ENCODE data around the gene LMAN1.

Gene LMAN1

DNA sequence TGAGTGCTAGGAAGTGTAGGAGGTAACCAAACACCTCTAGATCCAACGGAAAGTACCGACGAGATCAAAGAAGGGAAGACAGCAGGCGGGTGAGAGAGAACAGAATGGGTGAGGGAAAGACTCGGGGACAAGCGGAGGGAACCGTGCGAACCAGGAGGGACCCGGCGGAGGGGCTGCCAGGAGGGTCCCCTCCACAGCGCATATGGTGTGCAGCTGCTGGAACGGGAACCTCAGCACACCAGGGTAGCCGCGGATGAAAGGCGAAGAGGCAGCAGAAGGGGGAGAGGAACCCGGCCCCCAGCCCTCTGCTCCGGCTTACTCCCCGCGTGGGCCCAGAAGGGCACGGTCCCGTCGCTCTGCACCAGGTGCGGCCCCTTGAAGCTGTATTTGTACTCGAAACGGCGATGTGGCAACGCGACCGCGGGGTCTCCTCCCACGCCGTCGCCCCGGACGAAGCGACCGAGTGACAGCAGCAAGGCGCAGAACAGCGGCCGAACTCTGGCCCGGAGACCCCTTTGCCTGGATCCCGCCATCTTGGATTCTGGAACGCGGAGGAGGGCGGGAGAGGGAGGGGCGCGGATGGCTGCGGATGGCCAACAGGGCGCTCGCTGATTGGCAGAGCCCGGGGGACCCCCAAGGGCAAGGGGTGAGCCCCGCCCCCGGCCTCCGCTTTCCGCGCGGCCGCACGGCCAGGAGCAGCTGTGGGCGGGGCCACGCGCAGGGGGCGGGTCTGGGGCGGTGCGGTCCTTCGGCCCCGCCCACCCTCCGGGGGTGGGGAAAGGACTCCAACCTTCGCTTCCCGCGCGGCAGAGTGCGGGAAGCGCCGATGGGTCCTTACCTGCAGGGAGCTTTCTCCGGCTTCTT, at the start of gene LMAN1:
LMAN1 (minus strand) TSS at position 554 of the 864 bp plus-strand sequence; CDS start at position 533, 21 bp downstream.
- H3K9ac ChIP-seq (ENCODE audit: low read depth in 1 of 2, low read length in 2 of 2): peak within 1 kb of the TSS; percentile 95
- H3K9me3 ChIP-seq (ENCODE audit: control insufficient read depth in 1 of 2, low read length in 2 of 2): no peaks in the 10 kb centered on the region
- no peaks in the 10 kb centered on the region for H3K27me3 ChIP-seq (ENCODE audit: control insufficient read depth in 1 of 2, insufficient read depth in 2 of 2, low read length in 2 of 2)
- peak within 1 kb of the TSS; percentile 82 for H3K27ac ChIP-seq (ENCODE audit: low read depth, low read length)
- H3K4me1 ChIP-seq (ENCODE audit: control insufficient read depth in 1 of 2, insufficient read depth in 2 of 2, low read length in 2 of 2): peaks cover 7 to 22% of the 10 kb centered on the region in 2 donors
- peaks cover 12 to 13% of the 10 kb centered on the region in 2 donors for H3K36me3 ChIP-seq (ENCODE audit: control insufficient read depth in 1 of 2, insufficient read depth in 2 of 2, low read length in 2 of 2)
- peak within 1 kb of the TSS; percentile 97 to 98 for H3K4me3 ChIP-seq (ENCODE audit: low read depth in 1 of 2, low read length in 2 of 2)

- H3K9me3 ChIP-seq (ENCODE audit: control insufficient read depth in 1 of 2, low read length in 2 of 2): no peaks in the 10 kb centered on the region
Measured at GRCh38 chr18:59402432-59403090, 43.5 kb upstream of the LMAN1 start.

DNA sequence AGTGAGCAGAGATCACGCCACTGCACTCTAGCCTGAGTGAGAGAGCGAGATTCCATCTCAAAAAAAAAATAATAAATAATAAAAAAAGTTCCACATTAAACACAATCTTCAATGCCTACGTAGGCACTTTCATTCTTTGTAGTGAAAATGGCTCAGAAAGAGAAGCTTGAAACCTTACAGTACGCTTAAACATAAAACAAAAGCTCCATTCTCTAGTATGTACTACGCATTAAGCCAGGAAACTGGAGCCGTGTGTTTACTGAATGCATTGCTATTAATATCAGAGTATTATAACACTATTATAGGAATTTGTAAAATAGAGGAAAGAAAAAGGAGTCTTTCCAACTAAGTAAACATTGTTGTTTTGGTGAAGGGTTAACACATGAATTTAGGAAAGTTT, 41.3 kb upstream of the LMAN1 start:
- Histone ChIP-seq H3K4me3 (ENCODE audit: low read depth in 1 of 2, low read length in 2 of 2) (no peak overlapping the region), H3K27ac (ENCODE audit: low read depth, low read length) (no peak overlapping the region)

More at GRCh38 chr18:59402432-59403090, 43.5 kb upstream of the LMAN1 start:
- Histone ChIP-seq H3K27ac (ENCODE audit: low read depth, low read length) (no peak overlapping the region), H3K9ac (ENCODE audit: low read depth in 1 of 2, low read length in 2 of 2) (no peak overlapping the region), H3K36me3 (ENCODE audit: control insufficient read depth in 1 of 2, insufficient read depth in 2 of 2, low read length in 2 of 2) (no peaks in the 10 kb centered on the region), H3K4me3 (ENCODE audit: low read depth in 1 of 2, low read length in 2 of 2) (no peak overlapping the region), H3K27me3 (ENCODE audit: control insufficient read depth in 1 of 2, insufficient read depth in 2 of 2, low read length in 2 of 2) (peaks cover 4 to 7% of the 10 kb centered on the region in 2 donors), H3K4me1 (ENCODE audit: control insufficient read depth in 1 of 2, insufficient read depth in 2 of 2, low read length in 2 of 2) (no peaks in the 10 kb centered on the region)

DNA sequence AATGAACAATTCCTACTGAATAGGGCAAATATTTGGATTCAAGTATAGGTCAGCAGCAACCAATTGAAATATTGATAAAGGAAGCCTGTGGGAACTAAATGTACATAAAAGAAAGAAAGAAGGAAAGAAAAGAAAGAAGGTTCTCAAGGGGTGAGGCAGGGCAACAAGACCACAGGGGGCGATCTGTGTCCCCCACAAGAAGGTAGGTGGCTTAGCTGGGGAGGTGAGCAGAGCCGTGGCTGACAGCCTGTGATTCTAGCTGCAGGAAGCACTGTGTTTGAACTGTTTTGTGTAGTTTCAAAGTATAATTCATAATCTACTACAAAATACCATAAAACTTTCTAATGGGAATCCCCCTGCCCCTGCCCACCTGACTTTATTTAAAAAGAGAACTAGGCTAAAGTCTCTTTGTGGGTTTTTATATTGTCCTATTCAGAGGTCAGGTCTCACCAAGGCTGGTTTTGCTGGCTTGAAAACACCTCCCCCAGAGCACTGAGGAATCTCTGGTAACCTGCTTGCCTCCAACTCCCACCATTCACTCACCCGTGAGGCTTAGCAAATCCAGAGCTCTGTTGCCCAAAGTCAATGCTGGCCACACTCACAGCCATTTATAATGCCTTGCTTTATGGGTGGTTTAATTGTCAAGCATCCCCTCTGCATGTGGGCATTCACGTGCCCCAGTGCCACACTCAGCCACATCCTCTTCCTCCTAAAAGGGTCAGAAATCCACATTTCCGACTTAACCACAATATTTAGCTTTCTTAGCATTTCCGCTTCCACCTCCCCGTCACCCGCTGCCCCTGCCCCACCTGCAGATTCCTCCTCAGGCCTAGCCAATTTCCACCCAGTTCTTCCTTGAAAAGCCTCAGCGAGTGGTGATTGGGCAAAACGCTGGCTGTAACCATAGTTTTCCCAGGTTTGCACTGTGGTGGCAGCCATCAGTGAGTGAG, 36.4 kb upstream of the LMAN1 start:
- Histone ChIP-seq H3K4me3 (ENCODE audit: low read depth in 1 of 2, low read length in 2 of 2) (no peak overlapping the region), H3K4me1 (ENCODE audit: control insufficient read depth in 1 of 2, insufficient read depth in 2 of 2, low read length in 2 of 2) (no peaks in the 10 kb centered on the region), H3K27ac (ENCODE audit: low read depth, low read length) (no peak overlapping the region), H3K9ac (ENCODE audit: low read depth in 1 of 2, low read length in 2 of 2) (no peak overlapping the region), H3K9me3 (ENCODE audit: control insufficient read depth in 1 of 2, low read length in 2 of 2) (no peaks in the 10 kb centered on the region), H3K36me3 (ENCODE audit: control insufficient read depth in 1 of 2, insufficient read depth in 2 of 2, low read length in 2 of 2) (no peaks in the 10 kb centered on the region), H3K27me3 (ENCODE audit: control insufficient read depth in 1 of 2, insufficient read depth in 2 of 2, low read length in 2 of 2) (peaks cover 0 to 6% of the 10 kb centered on the region in 2 donors)

More for the DNA sequence above, 41.3 kb upstream of the LMAN1 start:
- Histone ChIP-seq H3K9ac (ENCODE audit: low read depth in 1 of 2, low read length in 2 of 2) (no peak overlapping the region), H3K27me3 (ENCODE audit: control insufficient read depth in 1 of 2, insufficient read depth in 2 of 2, low read length in 2 of 2) (peaks cover 7% of the 10 kb centered on the region in 2 donors), H3K4me1 (ENCODE audit: control insufficient read depth in 1 of 2, insufficient read depth in 2 of 2, low read length in 2 of 2) (no peaks in the 10 kb centered on the region), H3K36me3 (ENCODE audit: control insufficient read depth in 1 of 2, insufficient read depth in 2 of 2, low read length in 2 of 2) (no peaks in the 10 kb centered on the region), H3K9me3 (ENCODE audit: control insufficient read depth in 1 of 2, low read length in 2 of 2) (no peaks in the 10 kb centered on the region)

DNA sequence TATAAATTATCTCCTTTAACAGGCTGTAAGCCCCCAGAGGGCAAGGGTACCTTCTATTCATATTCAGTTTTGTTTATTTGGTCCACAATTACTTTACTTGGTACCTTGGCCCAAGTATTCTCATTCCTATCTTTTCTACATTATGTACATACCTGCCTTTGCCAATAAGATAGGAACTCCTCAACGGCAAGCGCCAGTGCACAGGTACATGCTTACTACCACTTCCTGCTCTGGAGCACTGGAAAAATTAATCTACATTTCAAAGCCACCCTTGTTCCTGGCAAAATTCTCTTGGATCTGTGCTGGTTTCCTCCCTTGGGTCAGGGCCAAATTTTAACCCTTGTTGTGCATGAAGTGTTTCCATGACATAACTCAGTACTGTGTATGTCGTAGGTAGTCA, 34.3 kb upstream of the LMAN1 start:
- peaks cover 0 to 6% of the 10 kb centered on the region in 2 donors for H3K27me3 ChIP-seq (ENCODE audit: control insufficient read depth in 1 of 2, insufficient read depth in 2 of 2, low read length in 2 of 2)
- no peaks in the 10 kb centered on the region for H3K9me3 ChIP-seq (ENCODE audit: control insufficient read depth in 1 of 2, low read length in 2 of 2)
- H3K27ac ChIP-seq (ENCODE audit: low read depth, low read length): no peak overlapping the region
- no peaks in the 10 kb centered on the region for H3K36me3 ChIP-seq (ENCODE audit: control insufficient read depth in 1 of 2, insufficient read depth in 2 of 2, low read length in 2 of 2)
- no peaks in the 10 kb centered on the region for H3K4me1 ChIP-seq (ENCODE audit: control insufficient read depth in 1 of 2, insufficient read depth in 2 of 2, low read length in 2 of 2)
- H3K4me3 ChIP-seq (ENCODE audit: low read depth in 1 of 2, low read length in 2 of 2): no peak overlapping the region
- H3K9ac ChIP-seq (ENCODE audit: low read depth in 1 of 2, low read length in 2 of 2): no peak overlapping the region

- Histone ChIP-seq H3K9me3 (ENCODE audit: control insufficient read depth in 1 of 2, low read length in 2 of 2) (no peaks in the 10 kb centered on the region), H3K36me3 (ENCODE audit: control insufficient read depth in 1 of 2, insufficient read depth in 2 of 2, low read length in 2 of 2) (no peaks in the 10 kb centered on the region), H3K4me3 (ENCODE audit: low read depth in 1 of 2, low read length in 2 of 2) (no peak overlapping the region), H3K27me3 (ENCODE audit: control insufficient read depth in 1 of 2, insufficient read depth in 2 of 2, low read length in 2 of 2) (peaks cover 0 to 3% of the 10 kb centered on the region in 2 donors), H3K27ac (ENCODE audit: low read depth, low read length) (no peak overlapping the region), H3K9ac (ENCODE audit: low read depth in 1 of 2, low read length in 2 of 2) (no peak overlapping the region), H3K4me1 (ENCODE audit: control insufficient read depth in 1 of 2, insufficient read depth in 2 of 2, low read length in 2 of 2) (no peaks in the 10 kb centered on the region)
Measured at GRCh38 chr18:59388817-59389216, 29.8 kb upstream of the LMAN1 start.

- H3K36me3 ChIP-seq (ENCODE audit: control insufficient read depth in 1 of 2, insufficient read depth in 2 of 2, low read length in 2 of 2): no peaks in the 10 kb centered on the region
- H3K27ac ChIP-seq (ENCODE audit: low read depth, low read length): no peak overlapping the region
- H3K4me3 ChIP-seq (ENCODE audit: low read depth in 1 of 2, low read length in 2 of 2): no peak overlapping the region
- no peaks in the 10 kb centered on the region for H3K27me3 ChIP-seq (ENCODE audit: control insufficient read depth in 1 of 2, insufficient read depth in 2 of 2, low read length in 2 of 2)
- H3K4me1 ChIP-seq (ENCODE audit: control insufficient read depth in 1 of 2, insufficient read depth in 2 of 2, low read length in 2 of 2): no peaks in the 10 kb centered on the region
- H3K9ac ChIP-seq (ENCODE audit: low read depth in 1 of 2, low read length in 2 of 2): no peak overlapping the region
- no peaks in the 10 kb centered on the region for H3K9me3 ChIP-seq (ENCODE audit: control insufficient read depth in 1 of 2, low read length in 2 of 2)
Measured at GRCh38 chr18:59387687-59388565, 28.9 kb upstream of the LMAN1 start.

DNA sequence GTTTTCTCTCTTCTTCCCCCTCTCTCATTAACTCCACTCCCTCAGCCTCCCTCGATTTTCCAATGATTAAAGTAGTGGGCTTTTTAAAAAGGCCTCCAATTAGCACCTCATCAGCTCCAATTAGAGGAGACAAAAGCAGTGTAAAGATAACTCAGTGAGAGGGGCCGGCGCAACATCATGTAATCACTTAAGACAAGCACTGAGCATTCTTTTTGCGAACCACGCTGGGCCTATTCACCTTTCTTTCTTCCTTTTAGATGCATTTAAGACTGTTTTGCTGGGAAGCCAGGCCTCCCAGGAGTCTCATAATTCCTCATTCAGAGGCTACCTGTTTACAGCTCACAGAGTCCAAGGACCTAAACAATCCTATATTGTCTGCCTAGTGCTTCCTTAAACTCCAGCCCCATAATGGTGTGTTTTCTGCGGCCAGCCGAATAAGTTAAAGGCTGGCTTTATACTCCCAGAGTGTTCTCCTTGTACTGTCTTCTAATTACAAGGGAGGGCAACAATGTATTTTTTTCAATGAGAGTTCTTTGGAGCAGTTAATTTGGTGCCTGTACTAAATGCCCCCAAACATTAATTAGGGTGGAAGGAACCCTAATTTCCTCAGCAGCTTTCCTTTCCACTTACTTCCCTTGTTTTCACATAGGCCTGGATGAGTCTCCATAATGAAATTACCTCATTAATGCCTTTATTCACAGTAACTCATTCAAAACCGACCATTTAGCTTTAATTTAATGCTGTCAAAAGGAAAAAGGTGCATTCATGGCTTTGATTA, 28.0 kb upstream of the LMAN1 start:
- H3K9ac ChIP-seq (ENCODE audit: low read depth in 1 of 2, low read length in 2 of 2): no peak overlapping the region
- no peaks in the 10 kb centered on the region for H3K9me3 ChIP-seq (ENCODE audit: control insufficient read depth in 1 of 2, low read length in 2 of 2)
- no peaks in the 10 kb centered on the region for H3K27me3 ChIP-seq (ENCODE audit: control insufficient read depth in 1 of 2, insufficient read depth in 2 of 2, low read length in 2 of 2)
- H3K36me3 ChIP-seq (ENCODE audit: control insufficient read depth in 1 of 2, insufficient read depth in 2 of 2, low read length in 2 of 2): no peaks in the 10 kb centered on the region
- no peaks in the 10 kb centered on the region for H3K4me1 ChIP-seq (ENCODE audit: control insufficient read depth in 1 of 2, insufficient read depth in 2 of 2, low read length in 2 of 2)
- no peak overlapping the region for H3K27ac ChIP-seq (ENCODE audit: low read depth, low read length)
- no peak overlapping the region for H3K4me3 ChIP-seq (ENCODE audit: low read depth in 1 of 2, low read length in 2 of 2)

DNA sequence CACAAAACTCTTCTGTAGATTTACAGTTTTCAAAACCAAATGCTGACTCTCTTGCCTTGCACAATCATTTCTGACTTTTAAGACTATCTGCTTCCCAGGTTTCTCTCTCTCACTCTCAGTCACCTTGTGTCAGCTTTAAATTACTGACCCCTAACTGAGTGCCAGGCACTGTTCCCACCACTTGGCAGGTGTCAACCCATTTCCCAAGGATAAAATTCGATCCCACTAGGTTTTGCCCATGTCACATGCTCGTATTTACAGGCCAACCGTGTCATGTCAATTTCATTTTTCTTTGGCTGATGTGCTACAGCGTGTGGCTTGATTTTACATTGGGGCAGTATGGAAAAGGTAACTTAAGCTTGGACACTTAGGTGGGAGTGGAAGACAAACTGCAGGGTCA, 26.1 kb upstream of the LMAN1 start:
- no peaks in the 10 kb centered on the region for H3K4me1 ChIP-seq (ENCODE audit: control insufficient read depth in 1 of 2, insufficient read depth in 2 of 2, low read length in 2 of 2)
- no peak overlapping the region for H3K27ac ChIP-seq (ENCODE audit: low read depth, low read length)
- H3K36me3 ChIP-seq (ENCODE audit: control insufficient read depth in 1 of 2, insufficient read depth in 2 of 2, low read length in 2 of 2): no peaks in the 10 kb centered on the region
- no peak overlapping the region for H3K9ac ChIP-seq (ENCODE audit: low read depth in 1 of 2, low read length in 2 of 2)
- H3K27me3 ChIP-seq (ENCODE audit: control insufficient read depth in 1 of 2, insufficient read depth in 2 of 2, low read length in 2 of 2): no peaks in the 10 kb centered on the region
- no peaks in the 10 kb centered on the region for H3K9me3 ChIP-seq (ENCODE audit: control insufficient read depth in 1 of 2, low read length in 2 of 2)
- no peak overlapping the region for H3K4me3 ChIP-seq (ENCODE audit: low read depth in 1 of 2, low read length in 2 of 2)
